Spleen (tissue), 11 donors: ENCODE results near the gene ZNF300. TPM values are rescaled to one million over a fixed set of nuclear protein-coding genes. Genes with fewer than 3 reads are reported as not detected.
"Not testable (repeated sequence)": the region's sequence is repeated elsewhere in the genome, so short reads cannot be mapped to it uniquely, and the experiment has no call there.

ENCODE experiments used
- DNase-seq: peaks from one replicate; pipeline ENCODE4 v3.0.0-alpha.2; 2020
- H3K27ac ChIP-seq, 8 donors: fragments of 200-600 bp; sonication (generic) in 7 of 8; 1 replicate in 4 of 8; 2 replicates in 4 of 8; pipeline versions ENCODE4 v1.5.0 to v1.8.0; 2016 to 2021; ENCODE audit warnings: inconsistent platforms in 4 of 8, mild to moderate bottlenecking in 4 of 8, moderate library complexity in 1 of 8
- H3K27me3 ChIP-seq, 7 donors: fragments of 200-600 bp; sonication (generic) in 6 of 7; replicated peaks in 1 of 7; 1 replicate in 4 of 7; 2 replicates in 3 of 7; pipeline versions ENCODE4 v1.5.0 to v1.8.0; 2016 to 2021; ENCODE audit warnings: inconsistent platforms in 3 of 7, mild to moderate bottlenecking in 1 of 7
- H3K36me3 ChIP-seq, 6 donors: fragments of 200-600 bp; sonication (generic) in 5 of 6; 1 replicate in 4 of 6; 2 replicates in 2 of 6; pipeline versions ENCODE4 v1.5.0 to v1.8.0; 2016 to 2021; ENCODE audit warnings: inconsistent platforms in 2 of 6
- H3K4me1 ChIP-seq, 6 donors: fragments of 200-600 bp; sonication (generic) in 5 of 6; 1 replicate in 3 of 6; 2 replicates in 3 of 6; pipeline versions ENCODE4 v1.5.0 to v1.8.0; 2016 to 2021; ENCODE audit warnings: inconsistent platforms in 3 of 6
- H3K4me3 ChIP-seq, 8 donors: fragments of 200-600 bp; sonication (generic) in 7 of 8; 1 replicate in 4 of 8; 2 replicates in 4 of 8; pipeline versions ENCODE4 v1.5.0 to v1.8.0; 2016 to 2021; ENCODE audit warnings: inconsistent platforms in 4 of 8, mild to moderate bottlenecking in 4 of 8, moderate library complexity in 2 of 8
- H3K9me3 ChIP-seq, 8 donors: fragments of 200-600 bp; sonication (generic) in 7 of 8; 1 replicate in 4 of 8; 2 replicates in 4 of 8; pipeline versions ENCODE4 v1.5.0 to v1.8.0; 2016 to 2021; ENCODE audit warnings: inconsistent platforms in 4 of 8
- POLR2AphosphoS5 ChIP-seq, 3 donors: sonication (generic); formaldehyde crosslinking; IDR thresholded peaks; one replicate each; pipeline ENCODE4 v1.5.1; 2017; ENCODE audit warnings: antibody characterized with exemption in 3 of 3
- WGBS, 5 donors: extraction: QIAGEN DNeasy Blood & Tissue Kit in 3 of 5; methylation state at CpG; one replicate each; pipeline versions ENCODE4 v1.1.5 to v1.1.7; 2013 to 2018; 5-methylcytosine and 5-hydroxymethylcytosine counted together
- intact Hi-C: fragments of 100-400 bp; cut with DNase I; formaldehyde crosslinking; loops from one replicate; pipeline ENCODE4 v1.15.0; 2023; ENCODE audit warnings: low total_unique reads
- polyA plus RNA-seq, 3 donors: library from polyadenylated mRNA; stranded (reverse); fragments of 200-250 nt; gene quantifications; one replicate each; pipeline ENCODE4 v1.2.1, GENCODE V29; 2013
- total RNA-seq, 7 donors: library from RNA; depleted of rRNA in 3 of 7; stranded (reverse); fragments of >200 nt in 3 of 7; fragmentation: NEBNext Ultra II Directional in 4 of 7; extraction: Animal tissue kit (Norgen Biotek cat#: 25700) in 4 of 7; gene quantifications; one replicate each; pipeline versions ENCODE4 v1.1.0 to v1.2.1, GENCODE V29; 2016 to 2021
- donor health status: healthy with polysubstance abuse.
- donor health status: DM: no; HTN: no; CAD: no; lungs with moderate emphysema.
- donor health status: DM: no; HTN: no; CAD: no.
- donor health status: Bipolar disorder and iron deficiency.
- donor health status: healthy.
- donor health status: DM: no; HTN: no; CAD: no.
- donor health status: DM: yes; HTN: yes; CAD: no.

The ZNF300 gene
- total and polyA plus RNA-seq, 10 donors, result 3.1 to 7.2 (median 4.6) TPM

GRCh38 chr5:150846308-150846653, 58.5 kb downstream of the ZNF300 start, which contains the start of gene IRGM:
IRGM (plus strand) TSS chr5:150846521; CDS start chr5:150848124, 1,603 bp downstream.
- peak in 1 of 3 donors; percentile 20 for TF ChIP-seq POLR2AphosphoS5 (IDR thresholded peaks at IDR 0.05)
- Histone ChIP-seq H3K27ac (peak within 1 kb of the TSS in 6 of 8 donors; percentile 4 to 64 (median 46)), H3K4me3 (peak within 1 kb of the TSS in 6 of 8 donors; percentile 1 to 52 (median 17)), H3K4me1 (peaks cover 0 to 14% (median 3%) of the 10 kb centered on the region in 6 donors)
- DNase-seq, H3K36me3 ChIP-seq, H3K27me3 ChIP-seq, H3K9me3 ChIP-seq: not testable (repeated sequence)
- 40 to 67% (median 50%) methylated on average over 3 of the region's 3 CpGs for WGBS, 5 donors
- intact Hi-C loops, result loop anchor here (5.0 kb wide), 2 partner anchors 44 to 284 kb away; no protein-coding TSS in a partner anchor

- peak; percentile 76 for DNase-seq
Measured at GRCh38 chr5:150845185-150845859, 59.5 kb downstream of the ZNF300 start.

More at GRCh38 chr5:150845185-150845859, 59.5 kb downstream of the ZNF300 start:
- intact Hi-C loops, result loop anchor here (5.0 kb wide), 2 partner anchors 43 to 283 kb away; no protein-coding TSS in a partner anchor
- peaks cover 0 to 14% (median 3%) of the 10 kb centered on the region in 6 donors for H3K4me1 ChIP-seq
- 84 to 99% (median 93%) methylated on average over 15 to 32 of the region's 32 CpGs for WGBS, 5 donors
- H3K27me3 ChIP-seq, H3K36me3 ChIP-seq, H3K9me3 ChIP-seq, H3K27ac ChIP-seq, H3K4me3 ChIP-seq: not testable (repeated sequence)

Other genes starting within 250 kb of the ZNF300 start
- 1 to 10 TPM in 3 of 7 donors, under 1 TPM in 3, not detected in 1; 0.26 to 1.2 (median 0.81) TPM for gene MYOZ3, start 243.7 kb downstream of the ZNF300 start, total RNA-seq
- gene MYOZ3, start 243.7 kb downstream of the ZNF300 start, polyA plus RNA-seq, result under 1 TPM; 0.04 to 0.32 (median 0.14) TPM
- 10 to 100 TPM; 52.3 to 66.9 (median 59.6) TPM for gene RBM22, start 203.9 kb downstream of the ZNF300 start, total RNA-seq
- gene RBM22, start 203.9 kb downstream of the ZNF300 start, polyA plus RNA-seq, result 10 to 100 TPM; 31.4 to 47.3 (median 45.3) TPM
- 10 to 100 TPM; 46.5 to 68.7 (median 61.2) TPM for gene DCTN4, start 146.0 kb downstream of the ZNF300 start, total RNA-seq
- gene DCTN4, start 146.0 kb downstream of the ZNF300 start, polyA plus RNA-seq, result 10 to 100 TPM; 11.4 to 15.6 (median 11.8) TPM
- 10 to 100 TPM; 11.6 to 59.7 (median 36.3) TPM for gene SMIM3, start 126.2 kb downstream of the ZNF300 start, total RNA-seq
- gene SMIM3, start 126.2 kb downstream of the ZNF300 start, polyA plus RNA-seq, result 10 to 100 TPM in 2 of 3 donors, 1 to 10 TPM in 1; 8.8 to 12.9 (median 12.2) TPM
- 1 to 10 TPM in 4 of 7 donors, under 1 TPM in 2, not detected in 1; 0.17 to 2.4 (median 1.3) TPM for gene IRGM, start 58.5 kb downstream of the ZNF300 start, total RNA-seq
- under 1 TPM; 0.06 to 0.20 (median 0.11) TPM for gene IRGM, start 58.5 kb downstream of the ZNF300 start, polyA plus RNA-seq
- 100 to 1,000 TPM in 6 of 7 donors, 10 to 100 TPM in 1; 78.7 to 886 (median 416) TPM for gene GPX3, start 115.6 kb upstream of the ZNF300 start, total RNA-seq
- gene GPX3, start 115.6 kb upstream of the ZNF300 start, polyA plus RNA-seq, result 100 to 1,000 TPM; 158 to 261 (median 256) TPM
- 100 to 1,000 TPM; 179 to 260 (median 218) TPM for gene TNIP1, start 176.1 kb upstream of the ZNF300 start, total RNA-seq
- gene TNIP1, start 176.1 kb upstream of the ZNF300 start, polyA plus RNA-seq, result 100 to 1,000 TPM in 1 of 3 donors, 10 to 100 TPM in 2; 67.7 to 149 (median 95.9) TPM